Purkinje cell (primary cell): Measurements from ENCODE around the gene TMEM219. TPM values are rescaled to one million over a fixed set of nuclear protein-coding genes. Genes with fewer than 3 reads are reported as not detected.

Experiments
- polyA plus RNA-seq: library from polyadenylated mRNA; unstranded; fragments of >200 nt; fragmentation: Nextera tagmentation; gene quantifications from 2 replicates; pipeline ENCODE4 v1.2.1, GENCODE V29; 2014

Gene TMEM219, protein sequence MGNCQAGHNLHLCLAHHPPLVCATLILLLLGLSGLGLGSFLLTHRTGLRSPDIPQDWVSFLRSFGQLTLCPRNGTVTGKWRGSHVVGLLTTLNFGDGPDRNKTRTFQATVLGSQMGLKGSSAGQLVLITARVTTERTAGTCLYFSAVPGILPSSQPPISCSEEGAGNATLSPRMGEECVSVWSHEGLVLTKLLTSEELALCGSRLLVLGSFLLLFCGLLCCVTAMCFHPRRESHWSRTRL
- 19.7 TPM in 2 replicates for polyA plus RNA-seq

GRCh38 chr16:29961479-29962343 is at the start of gene TMEM219:
TMEM219 (plus strand) TSS chr16:29962079; CDS start chr16:29963144, 1,065 bp downstream.

GRCh38 chr16:29925781-29926710 is 35.8 kb upstream of the TMEM219 start, which contains the start of gene KCTD13:
KCTD13 (minus strand) TSS chr16:29926226; CDS start chr16:29926033, 193 bp downstream.

DNA sequence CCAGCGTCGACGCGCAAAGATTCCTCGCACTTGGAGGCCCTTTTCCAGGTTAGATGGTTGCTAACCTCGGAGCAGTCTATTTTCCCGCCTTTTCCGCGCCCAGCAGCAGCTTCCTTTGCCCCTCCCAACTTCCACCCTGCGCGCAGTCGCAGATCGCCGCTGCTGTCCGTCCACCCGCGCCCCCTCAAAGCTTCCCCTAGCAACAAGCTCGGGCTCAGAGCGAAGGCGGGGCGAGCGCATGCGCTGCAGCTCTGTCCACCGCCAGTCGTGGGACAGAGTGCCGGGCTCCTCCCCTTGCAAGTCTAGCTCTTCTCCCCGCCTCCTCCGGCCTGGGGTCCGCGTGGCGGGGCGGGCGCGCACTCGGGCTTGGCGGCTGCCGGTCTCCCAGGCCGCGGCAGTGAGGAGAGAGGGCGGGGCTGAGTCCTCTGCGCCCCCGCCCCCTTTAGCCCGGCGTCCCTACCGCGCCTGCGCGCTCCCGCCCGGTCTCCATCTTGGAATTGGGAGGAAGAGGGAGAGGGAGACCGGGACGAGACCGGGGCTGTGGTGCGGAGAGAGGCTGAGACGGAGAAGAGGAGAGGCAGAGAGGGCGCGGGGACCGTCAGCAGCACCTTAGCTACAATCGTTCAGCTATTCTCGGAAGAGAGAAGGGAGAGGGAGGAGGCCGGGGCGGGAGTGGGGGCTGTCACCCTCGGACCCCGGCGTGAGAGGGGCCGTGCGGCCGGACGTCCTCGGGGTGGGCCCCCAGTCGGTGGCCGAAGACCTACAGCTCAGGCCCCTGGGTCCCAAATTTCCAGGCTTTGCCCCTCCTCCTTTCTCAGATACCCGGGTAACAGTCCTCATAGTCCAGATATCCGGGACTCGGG is 11.7 kb downstream of the TMEM219 start, which contains the start of gene TAOK2:
TSS of gene TAOK2 (plus strand) at position 485 of the 863 bp plus-strand sequence. CDS start 3,905 bp downstream, outside the sequence.

DNA sequence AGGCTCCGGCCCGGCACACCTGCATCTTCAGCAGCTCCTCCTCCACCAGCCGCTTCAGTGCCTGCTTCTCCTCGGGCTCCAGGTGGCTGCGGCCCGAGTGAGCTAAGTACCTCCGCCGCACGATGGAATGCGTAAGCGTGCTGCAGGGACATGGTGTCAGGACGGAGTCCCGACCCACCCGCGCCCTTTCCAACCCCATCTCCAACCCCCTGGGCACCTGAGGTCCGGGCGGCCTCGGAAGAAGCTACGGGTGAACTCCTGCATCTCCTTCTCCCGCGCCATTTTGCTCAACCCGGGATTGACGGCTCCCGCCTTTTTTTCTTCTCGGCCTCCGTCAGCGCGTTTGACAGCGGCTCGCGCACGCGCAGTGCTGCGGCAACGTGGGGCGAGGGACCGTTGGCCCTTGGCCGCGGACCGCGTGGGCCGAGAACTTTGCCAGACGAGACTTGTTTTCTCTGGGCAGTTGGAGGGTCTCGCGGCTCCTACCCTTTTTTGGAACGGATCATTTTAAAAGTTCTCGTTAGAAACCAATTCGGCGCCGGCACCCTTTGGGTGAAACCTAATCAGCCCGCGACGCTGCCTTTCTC is 33.5 kb downstream of the TMEM219 start, which contains the start of gene HIRIP3:
TSS of gene HIRIP3 (minus strand) at position 294 of the 587 bp plus-strand sequence. CDS start at position 282, 12 bp downstream.

DNA sequence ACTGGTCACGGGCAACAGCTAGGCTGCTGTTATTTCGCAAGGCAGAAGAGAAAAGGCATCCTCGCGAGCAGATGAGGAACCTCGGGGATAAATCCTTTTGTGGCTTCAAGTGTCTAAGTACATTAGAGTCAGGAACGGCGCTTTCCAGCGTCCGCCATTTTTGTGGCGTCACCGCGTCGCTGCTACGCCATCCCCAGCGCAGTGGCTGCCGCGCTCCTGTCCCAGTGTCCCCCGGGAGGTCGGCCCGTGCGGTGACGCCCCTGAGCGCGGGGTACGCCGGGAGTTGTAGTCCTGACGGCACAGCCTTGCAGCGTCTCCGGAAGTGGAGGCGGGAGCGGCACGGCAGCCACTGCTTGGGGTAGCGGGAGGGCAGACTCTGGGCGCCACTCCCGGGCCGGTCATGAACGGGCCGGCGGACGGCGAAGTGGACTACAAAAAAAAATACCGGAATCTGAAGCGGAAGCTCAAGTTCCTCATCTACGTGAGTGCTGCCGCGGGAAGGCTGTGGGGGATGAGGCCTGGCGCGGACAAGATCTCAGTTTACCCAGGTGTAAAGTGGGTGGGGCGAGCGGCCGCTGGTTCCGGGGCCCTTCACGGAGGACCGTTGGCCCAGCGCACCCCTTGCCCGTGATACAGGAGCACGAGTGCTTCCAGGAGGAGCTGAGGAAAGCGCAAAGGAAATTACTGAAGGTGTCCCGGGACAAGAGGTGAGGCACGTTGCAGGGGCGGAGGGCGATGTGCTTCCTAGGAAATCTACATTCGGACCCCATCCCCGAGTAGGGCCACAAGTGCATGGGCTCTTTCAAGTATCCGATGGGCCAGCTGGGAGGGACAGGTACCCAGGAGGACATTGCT is 34.3 kb downstream of the TMEM219 start, which contains the start of gene INO80E:
TSS of gene INO80E (plus strand) at position 331 of the 855 bp plus-strand sequence. CDS start at position 401, 70 bp downstream.

GRCh38 chr16:30010844-30011713 is 49.2 kb downstream of the TMEM219 start, which contains the start of gene DOC2A:
DOC2A (minus strand) TSS chr16:30011027; CDS start chr16:30010222, 805 bp downstream.

Other genes starting within 250 kb of the TMEM219 start
- not detected in 2 replicates for gene C16orf54, start 216.1 kb upstream of the TMEM219 start, polyA plus RNA-seq
- not detected in 2 replicates for gene ZG16, start 183.8 kb upstream of the TMEM219 start, polyA plus RNA-seq
- gene KIF22, start 171.3 kb upstream of the TMEM219 start, polyA plus RNA-seq = 19.1 and 28.6 TPM in 2 replicates
- gene MAZ, start 155.6 kb upstream of the TMEM219 start, polyA plus RNA-seq = 2.0 and 5.5 TPM in 2 replicates
- gene PRRT2, start 149.9 kb upstream of the TMEM219 start, polyA plus RNA-seq = 0.83 and 7.5 TPM in 2 replicates
- 5.4 and 6.4 TPM in 2 replicates for gene PAGR1, start 145.9 kb upstream of the TMEM219 start, polyA plus RNA-seq
- 0.56 and 0.76 TPM in 2 replicates for gene MVP, start 141.6 kb upstream of the TMEM219 start, polyA plus RNA-seq
- gene CDIPT, start 98.9 kb upstream of the TMEM219 start, polyA plus RNA-seq = 38.9 and 58.0 TPM in 2 replicates
- 97.4 and 138 TPM in 2 replicates for gene SEZ6L2, start 62.5 kb upstream of the TMEM219 start, polyA plus RNA-seq
- 5.0 and 9.3 TPM in 2 replicates for gene ASPHD1, start 61.6 kb upstream of the TMEM219 start, polyA plus RNA-seq
- gene KCTD13, start 35.9 kb upstream of the TMEM219 start, polyA plus RNA-seq = 11.7 and 17.7 TPM in 2 replicates
- gene TAOK2, start 11.8 kb downstream of the TMEM219 start, polyA plus RNA-seq = 0.43 and 0.56 TPM in 2 replicates
- gene HIRIP3, start 33.5 kb downstream of the TMEM219 start, polyA plus RNA-seq = 3.3 and 6.6 TPM in 2 replicates
- gene INO80E, start 34.2 kb downstream of the TMEM219 start, polyA plus RNA-seq = 0.06 and 1.5 TPM in 2 replicates
- gene DOC2A, start 48.9 kb downstream of the TMEM219 start, polyA plus RNA-seq = 2.3 and 11.0 TPM in 2 replicates
- 0.36 TPM in 2 replicates for gene C16orf92, start 61.1 kb downstream of the TMEM219 start, polyA plus RNA-seq
- gene TLCD3B, start 69.2 kb downstream of the TMEM219 start, polyA plus RNA-seq = 0.71 TPM in 1 of 2 replicates, not detected in the other
- gene ALDOA, start 103.7 kb downstream of the TMEM219 start, polyA plus RNA-seq = 1,138 and 1,179 TPM in 2 replicates
- 4.2 and 17.0 TPM in 2 replicates for gene PPP4C, start 113.9 kb downstream of the TMEM219 start, polyA plus RNA-seq
- not detected in 2 replicates for gene TBX6, start 129.8 kb downstream of the TMEM219 start, polyA plus RNA-seq
- gene YPEL3, start 134.1 kb downstream of the TMEM219 start, polyA plus RNA-seq = 32.2 and 52.7 TPM in 2 replicates
- not detected in 2 replicates for gene GDPD3, start 151.5 kb downstream of the TMEM219 start, polyA plus RNA-seq
- 2.5 and 13.5 TPM in 2 replicates for gene MAPK3, start 161.1 kb downstream of the TMEM219 start, polyA plus RNA-seq
- 2.8 TPM in 1 of 2 replicates, not detected in the other for gene CORO1A, start 221.5 kb downstream of the TMEM219 start, polyA plus RNA-seq
- gene BOLA2B, start 231.6 kb downstream of the TMEM219 start, polyA plus RNA-seq = 114 and 166 TPM in 2 replicates
- gene SLX1A, start 231.8 kb downstream of the TMEM219 start, polyA plus RNA-seq = 2.6 and 5.8 TPM in 2 replicates
- 19.6 and 21.3 TPM in 2 replicates for gene SULT1A3, start 237.2 kb downstream of the TMEM219 start, polyA plus RNA-seq